Measurements from ENCODE around the gene RFC5.

GRCh38 chr12:118016424-118017264 is at the start of gene RFC5:
- TF ChIP-seq POLR2A (IDR thresholded peaks at IDR 0.05) (peak in 1 of 2 donors; percentile 65), CTCF (IDR thresholded peaks at IDR 0.05) (no peak)
